Bronchus fibroblast of lung (primary cell): ENCODE measurements around the gene KLHL29. TPM values are rescaled to one million over a fixed set of nuclear protein-coding genes. Genes with fewer than 3 reads are reported as not detected.

Experiments used
- total RNA-seq: library from RNA; depleted of rRNA; stranded (reverse); fragments of >200 nt; gene quantifications from 2 replicates; pipeline ENCODE4 v1.2.3, GENCODE V29; 2015

The KLHL29 gene
- 2.5 TPM in 2 replicates for total RNA-seq

GRCh38 chr2:23384551-23385343, at the start of gene KLHL29:
KLHL29 (plus strand) TSS chr2:23385179; CDS start chr2:23562197, 177,018 bp downstream.

